GM15510 (cell line): Measurements from ENCODE around the gene RGL1.

Experiments
- POLR2A ChIP-seq: IDR thresholded peaks from 3 replicates; pipeline ENCODE4 v1.6.1; 2011; ENCODE audit warnings: borderline replicate concordance; ENCODE audit not compliant: insufficient read length; ENCODE audit errors: extremely low read depth

The RGL1 gene

GRCh38 chr1:183778568-183779433 lies 26.1 kb upstream of the RGL1 start:
- TF ChIP-seq POLR2A = no peak

GRCh38 chr1:183780159-183780558 lies 24.8 kb upstream of the RGL1 start:
- TF ChIP-seq POLR2A = no peak

GRCh38 chr1:183780757-183781156 lies 24.2 kb upstream of the RGL1 start:
- no peak for TF ChIP-seq POLR2A

GRCh38 chr1:183783342-183783741 lies 21.6 kb upstream of the RGL1 start:
- TF ChIP-seq POLR2A = no peak

- no peak for TF ChIP-seq POLR2A
Observed at GRCh38 chr1:183783767-183784637, 20.9 kb upstream of the RGL1 start.

GRCh38 chr1:183787704-183788103 lies 17.2 kb upstream of the RGL1 start:
- TF ChIP-seq POLR2A = no peak

- TF ChIP-seq POLR2A = no peak
Observed at GRCh38 chr1:183791319-183791718, 13.6 kb upstream of the RGL1 start.

- TF ChIP-seq POLR2A = no peak
Observed at GRCh38 chr1:183792300-183792699, 12.6 kb upstream of the RGL1 start.

- no peak for TF ChIP-seq POLR2A
Observed at GRCh38 chr1:183794088-183794487, 10.8 kb upstream of the RGL1 start.

- no peak for TF ChIP-seq POLR2A
Observed at GRCh38 chr1:183800449-183800848, 4.5 kb upstream of the RGL1 start.

- TF ChIP-seq POLR2A = no peak
Observed at GRCh38 chr1:183801649-183802048, 3.3 kb upstream of the RGL1 start.

GRCh38 chr1:183804387-183804786 lies 533 bp upstream of the RGL1 start:
- no peak for TF ChIP-seq POLR2A

GRCh38 chr1:183806125-183806524 lies 1.2 kb downstream of the RGL1 start:
- TF ChIP-seq POLR2A = no peak

- no peak for TF ChIP-seq POLR2A
Observed at GRCh38 chr1:183806675-183807074, 1.8 kb downstream of the RGL1 start.

GRCh38 chr1:183807549-183808168 lies 2.7 kb downstream of the RGL1 start:
- TF ChIP-seq POLR2A = no peak

GRCh38 chr1:183808296-183809027 lies 3.5 kb downstream of the RGL1 start:
- TF ChIP-seq POLR2A = no peak

- TF ChIP-seq POLR2A = no peak
Observed at GRCh38 chr1:183810121-183810520, 5.2 kb downstream of the RGL1 start.
